DND-41 (cell line): ENCODE data around the gene SMOC2.

Source experiments
- ATAC-seq: fragments of 200-7000 bp; cut with Tn5 transposase; 3 replicates; pipeline ENCODE4 v1.9.1; 2021; ENCODE audit warnings: low read depth; ENCODE audit not compliant: insufficient read depth
- DNase-seq: peaks from one replicate; pipeline ENCODE4 v3.0.0-alpha.2; 2020
- H2AFZ ChIP-seq: 2 replicates; pipeline ENCODE4 v1.6.0; 2012; ENCODE audit warnings: low read depth, low read length
- H3K27ac ChIP-seq: 2 replicates; pipeline ENCODE4 v1.5.1; 2012; ENCODE audit warnings: low read length, inconsistent platforms
- H3K27me3 ChIP-seq: fragments of 200-600 bp; sonication (generic); 2 replicates; pipeline ENCODE4 v1.6.0; 2012; ENCODE audit warnings: low read length, mild to moderate bottlenecking, inconsistent platforms; ENCODE audit not compliant: insufficient read depth, poor library complexity
- H3K36me3 ChIP-seq: 2 replicates; pipeline ENCODE4 v1.5.1; 2012; ENCODE audit warnings: low read length, inconsistent platforms; ENCODE audit not compliant: insufficient read depth
- H3K4me1 ChIP-seq: 2 replicates; pipeline ENCODE4 v1.5.1; 2012; ENCODE audit warnings: mild to moderate bottlenecking, low read length; ENCODE audit not compliant: insufficient read depth
- H3K4me2 ChIP-seq: 2 replicates; pipeline ENCODE4 v1.6.0; 2012; ENCODE audit warnings: mild to moderate bottlenecking, moderate library complexity, low read length, inconsistent platforms; ENCODE audit not compliant: insufficient read depth
- H3K4me3 ChIP-seq, 2 experiments: fragments of 200-600 bp in 1 of 2; shearing (Covaris generic) in 1 of 2; 2 replicates each; pipeline ENCODE4 v1.5.1; 2012 to 2016; ENCODE audit warnings: inconsistent platforms in 2 of 2, low read length in 2 of 2, mild to moderate bottlenecking in 2 of 2, low read depth in 1 of 2, moderate library complexity in 1 of 2
- H3K79me2 ChIP-seq: 2 replicates; pipeline ENCODE4 v1.6.0; 2012; ENCODE audit warnings: low read length, inconsistent platforms; ENCODE audit not compliant: insufficient read depth
- H3K9ac ChIP-seq: 2 replicates; pipeline ENCODE4 v1.6.0; 2012; ENCODE audit warnings: low read depth, mild to moderate bottlenecking, inconsistent platforms, low read length, moderate library complexity
- H3K9me3 ChIP-seq: 2 replicates; pipeline ENCODE4 v1.5.1; 2012; ENCODE audit warnings: low read length, moderate library complexity, mild to moderate bottlenecking, inconsistent platforms; ENCODE audit not compliant: insufficient read depth, severe bottlenecking
- H4K20me1 ChIP-seq: 2 replicates; pipeline ENCODE4 v1.6.0; 2012; ENCODE audit warnings: low read length; ENCODE audit not compliant: insufficient read depth
- EZH2 ChIP-seq: IDR thresholded peaks from 3 replicates; pipeline ENCODE4 v1.6.1; 2012; ENCODE audit warnings: borderline replicate concordance, low read depth, mild to moderate bottlenecking, moderate library complexity, low read length, inconsistent platforms; ENCODE audit not compliant: severe bottlenecking
- TF ChIP-seq, protein P1 (sequence below): IDR thresholded peaks from 2 replicates; pipeline ENCODE4 v1.5.1; 2012; ENCODE audit warnings: borderline replicate concordance, low read length, moderate library complexity, mild to moderate bottlenecking; ENCODE audit not compliant: poor library complexity, severe bottlenecking; ENCODE audit errors: extremely low read depth

The SMOC2 gene

DNA sequence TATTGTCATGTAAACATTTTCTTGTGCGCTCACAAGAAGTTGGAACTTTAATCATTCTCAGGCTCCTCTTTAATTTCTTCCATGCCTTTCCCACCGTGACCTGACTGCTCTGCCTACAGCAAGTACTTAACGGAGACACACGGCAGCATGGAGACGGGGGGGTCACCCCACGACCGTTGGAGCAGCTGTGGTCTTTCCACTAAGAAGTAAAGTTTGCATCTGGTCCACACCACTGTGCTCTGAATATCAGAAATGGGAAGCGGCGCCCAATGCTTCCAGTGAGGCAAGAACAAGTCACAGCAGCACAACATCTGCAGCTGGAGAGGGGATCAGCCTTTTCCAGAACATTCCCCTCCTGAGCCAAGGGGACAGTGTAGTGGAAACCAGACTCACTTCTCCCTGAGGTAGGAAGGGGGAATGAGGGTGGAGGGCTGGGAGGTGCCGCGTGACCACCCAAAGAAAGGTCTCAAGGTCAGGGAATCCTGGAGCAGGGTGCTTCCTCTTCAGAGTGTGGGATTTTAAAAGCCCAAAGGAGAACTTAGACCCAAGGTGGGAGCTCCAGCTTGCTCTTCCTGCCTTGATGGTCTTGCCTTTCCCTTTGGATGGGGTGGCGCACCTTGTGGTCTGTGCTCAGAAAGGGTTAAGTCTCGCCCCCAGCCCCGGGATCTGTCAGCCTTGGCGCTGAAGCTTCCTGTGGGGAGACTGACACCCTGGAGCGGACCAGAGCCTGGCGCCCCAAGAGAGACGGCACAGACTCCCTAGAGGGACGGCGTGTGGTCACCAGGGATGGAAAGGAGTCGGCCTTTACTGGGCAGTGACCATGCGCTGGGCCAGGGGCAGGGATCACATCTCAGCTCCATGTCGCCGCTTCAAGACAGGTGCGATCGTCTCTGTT, 25.6 kb upstream of the SMOC2 start:
- no peak overlapping the region for H3K9ac ChIP-seq
- no peaks in the 10 kb centered on the region for H3K4me1 ChIP-seq
- H3K79me2 ChIP-seq: no peaks in the 10 kb centered on the region
- no peak overlapping the region for H2AFZ ChIP-seq
- TF ChIP-seq, protein P1, sequence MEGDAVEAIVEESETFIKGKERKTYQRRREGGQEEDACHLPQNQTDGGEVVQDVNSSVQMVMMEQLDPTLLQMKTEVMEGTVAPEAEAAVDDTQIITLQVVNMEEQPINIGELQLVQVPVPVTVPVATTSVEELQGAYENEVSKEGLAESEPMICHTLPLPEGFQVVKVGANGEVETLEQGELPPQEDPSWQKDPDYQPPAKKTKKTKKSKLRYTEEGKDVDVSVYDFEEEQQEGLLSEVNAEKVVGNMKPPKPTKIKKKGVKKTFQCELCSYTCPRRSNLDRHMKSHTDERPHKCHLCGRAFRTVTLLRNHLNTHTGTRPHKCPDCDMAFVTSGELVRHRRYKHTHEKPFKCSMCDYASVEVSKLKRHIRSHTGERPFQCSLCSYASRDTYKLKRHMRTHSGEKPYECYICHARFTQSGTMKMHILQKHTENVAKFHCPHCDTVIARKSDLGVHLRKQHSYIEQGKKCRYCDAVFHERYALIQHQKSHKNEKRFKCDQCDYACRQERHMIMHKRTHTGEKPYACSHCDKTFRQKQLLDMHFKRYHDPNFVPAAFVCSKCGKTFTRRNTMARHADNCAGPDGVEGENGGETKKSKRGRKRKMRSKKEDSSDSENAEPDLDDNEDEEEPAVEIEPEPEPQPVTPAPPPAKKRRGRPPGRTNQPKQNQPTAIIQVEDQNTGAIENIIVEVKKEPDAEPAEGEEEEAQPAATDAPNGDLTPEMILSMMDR: no peak
- no peak for TF ChIP-seq EZH2
- no peaks in the 10 kb centered on the region for H3K27me3 ChIP-seq
- no peaks in the 10 kb centered on the region for H3K36me3 ChIP-seq
- no peaks in the 10 kb centered on the region for H3K9me3 ChIP-seq
- ATAC-seq: no peak
- DNase-seq: no peak
- H3K27ac ChIP-seq: no peak overlapping the region
- no peak overlapping the region for H3K4me3 ChIP-seq
- H3K4me2 ChIP-seq: no peak overlapping the region
- H4K20me1 ChIP-seq: no peaks in the 10 kb centered on the region

DNA sequence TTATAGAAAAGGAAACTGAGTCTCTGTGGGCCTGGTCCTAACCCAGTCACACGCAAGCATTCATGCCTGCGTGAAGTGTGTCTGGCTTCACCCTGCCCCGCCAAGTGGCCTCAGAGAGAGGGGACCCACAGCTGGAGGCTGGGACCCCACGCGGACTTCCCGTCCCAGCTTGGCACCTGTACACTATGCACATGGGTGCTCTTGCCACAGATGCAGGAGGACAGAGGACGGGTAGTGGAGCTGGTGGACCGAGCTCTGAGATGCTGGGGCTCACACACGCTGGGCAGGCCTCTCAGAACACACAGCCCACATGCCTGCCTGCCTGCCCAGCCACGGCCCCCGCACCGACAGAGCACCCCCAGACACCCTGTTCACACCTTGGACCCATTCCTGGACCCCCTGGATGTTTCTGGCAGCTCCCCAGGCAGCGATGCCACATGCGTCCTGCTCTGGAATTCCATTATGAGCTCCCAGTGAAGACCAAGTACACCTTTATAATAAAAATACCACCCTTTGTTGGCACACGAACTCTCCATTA, 24.9 kb upstream of the SMOC2 start:
- Histone ChIP-seq H3K4me1 (no peaks in the 10 kb centered on the region), H3K27me3 (no peaks in the 10 kb centered on the region), H3K4me3 (no peak overlapping the region), H3K27ac (no peak overlapping the region), H3K4me2 (no peak overlapping the region), H4K20me1 (no peaks in the 10 kb centered on the region), H3K9me3 (no peaks in the 10 kb centered on the region), H3K36me3 (no peaks in the 10 kb centered on the region), H3K79me2 (no peaks in the 10 kb centered on the region), H3K9ac (no peak overlapping the region), H2AFZ (no peak overlapping the region)
- DNase-seq (no peak), ATAC-seq (no peak)
- TF ChIP-seq, protein P1: no peak
- TF ChIP-seq EZH2: no peak

DNA sequence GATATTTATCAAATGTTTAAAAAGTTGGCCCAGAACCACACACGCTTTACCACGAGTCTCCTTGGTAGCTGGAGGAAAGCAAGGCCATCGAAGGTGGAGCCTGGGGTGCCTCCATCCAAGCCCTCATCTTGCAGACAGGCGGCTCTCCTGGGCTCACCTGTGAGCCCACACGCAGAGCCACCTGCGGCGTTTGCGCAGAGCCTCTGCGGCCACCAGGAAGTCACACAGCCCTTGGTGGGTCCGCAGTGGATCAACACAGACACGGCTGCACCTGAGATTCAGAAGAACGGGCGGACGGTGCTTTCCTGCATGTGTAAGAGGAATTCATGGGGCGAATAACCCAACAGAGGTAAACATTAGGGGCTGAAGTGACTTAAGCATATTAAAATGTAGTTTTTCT, 24.5 kb upstream of the SMOC2 start:
- H3K27ac ChIP-seq: no peak overlapping the region
- H3K27me3 ChIP-seq: no peaks in the 10 kb centered on the region
- no peaks in the 10 kb centered on the region for H4K20me1 ChIP-seq
- TF ChIP-seq EZH2: no peak
- TF ChIP-seq, protein P1: no peak
- DNase-seq (no peak), ATAC-seq (no peak)
- H3K36me3 ChIP-seq: no peaks in the 10 kb centered on the region
- no peaks in the 10 kb centered on the region for H3K4me1 ChIP-seq
- H3K79me2 ChIP-seq: no peaks in the 10 kb centered on the region
- H3K4me3 ChIP-seq: no peak overlapping the region
- no peak overlapping the region for H3K4me2 ChIP-seq
- H3K9me3 ChIP-seq: no peaks in the 10 kb centered on the region
- H2AFZ ChIP-seq: no peak overlapping the region
- H3K9ac ChIP-seq: no peak overlapping the region
